GOT3 (cell line): Measurements from ENCODE around the gene CLIC3.
"Not testable (repeated sequence)": the region's sequence is repeated elsewhere in the genome, so short reads cannot be mapped to it uniquely, and the experiment has no call there.

Experiments used
- DNase-seq: peaks from one replicate; lab custom pipeline; 2025; ENCODE audit warnings: mixed read lengths; lab: John Stamatoyannopoulos, UW

CLIC3 gene

GRCh38 chr9:137017071-137017470 is 20.7 kb upstream of the CLIC3 start:
- DNase-seq = no peak

GRCh38 chr9:137016436-137016835 is 20.1 kb upstream of the CLIC3 start:
- DNase-seq = no peak

- no peak for DNase-seq
These were observed 19.6 kb upstream of the CLIC3 start for GRCh38 chr9:137015976-137016375.

- DNase-seq = no peak
These were observed 19.2 kb upstream of the CLIC3 start for GRCh38 chr9:137015540-137015930.

- DNase-seq = no peak
These were observed 18.6 kb upstream of the CLIC3 start for GRCh38 chr9:137014776-137015539.

GRCh38 chr9:137014166-137014565 is 17.8 kb upstream of the CLIC3 start:
- DNase-seq = no peak

- no peak for DNase-seq
These were observed 17.2 kb upstream of the CLIC3 start for GRCh38 chr9:137013571-137013940.

GRCh38 chr9:137012694-137013570 is 16.6 kb upstream of the CLIC3 start:
- DNase-seq = no peak

GRCh38 chr9:137011907-137012675 is 15.7 kb upstream of the CLIC3 start:
- DNase-seq = no peak

GRCh38 chr9:137011156-137011555 is 14.8 kb upstream of the CLIC3 start:
- no peak for DNase-seq

- DNase-seq = no peak
These were observed 13.8 kb upstream of the CLIC3 start for GRCh38 chr9:137009938-137010732.

GRCh38 chr9:137009217-137009616 is 12.8 kb upstream of the CLIC3 start:
- DNase-seq = no peak

GRCh38 chr9:137008312-137008711 is 11.9 kb upstream of the CLIC3 start:
- DNase-seq = no peak

- DNase-seq = no peak
These were observed 11.5 kb upstream of the CLIC3 start for GRCh38 chr9:137007816-137008270.

GRCh38 chr9:137007108-137007815 is 10.9 kb upstream of the CLIC3 start:
- no peak for DNase-seq

- DNase-seq = no peak
These were observed 10.0 kb upstream of the CLIC3 start for GRCh38 chr9:137006116-137007003.

- DNase-seq = not testable (repeated sequence)
These were observed 7.9 kb upstream of the CLIC3 start for GRCh38 chr9:137004285-137004684.

- no peak for DNase-seq
These were observed 6.3 kb upstream of the CLIC3 start for GRCh38 chr9:137002646-137003041.

- DNase-seq = no peak
These were observed 5.7 kb upstream of the CLIC3 start for GRCh38 chr9:137001857-137002645.
